Measurements from ENCODE around the gene SLC27A5.
A peak's percentile ranks its signal among the peaks of the same experiment; 100 is the strongest.
"Not testable (repeated sequence)": the region's sequence is repeated elsewhere in the genome, so short reads cannot be mapped to it uniquely, and the experiment has no call there.

SLC27A5 gene

DNA sequence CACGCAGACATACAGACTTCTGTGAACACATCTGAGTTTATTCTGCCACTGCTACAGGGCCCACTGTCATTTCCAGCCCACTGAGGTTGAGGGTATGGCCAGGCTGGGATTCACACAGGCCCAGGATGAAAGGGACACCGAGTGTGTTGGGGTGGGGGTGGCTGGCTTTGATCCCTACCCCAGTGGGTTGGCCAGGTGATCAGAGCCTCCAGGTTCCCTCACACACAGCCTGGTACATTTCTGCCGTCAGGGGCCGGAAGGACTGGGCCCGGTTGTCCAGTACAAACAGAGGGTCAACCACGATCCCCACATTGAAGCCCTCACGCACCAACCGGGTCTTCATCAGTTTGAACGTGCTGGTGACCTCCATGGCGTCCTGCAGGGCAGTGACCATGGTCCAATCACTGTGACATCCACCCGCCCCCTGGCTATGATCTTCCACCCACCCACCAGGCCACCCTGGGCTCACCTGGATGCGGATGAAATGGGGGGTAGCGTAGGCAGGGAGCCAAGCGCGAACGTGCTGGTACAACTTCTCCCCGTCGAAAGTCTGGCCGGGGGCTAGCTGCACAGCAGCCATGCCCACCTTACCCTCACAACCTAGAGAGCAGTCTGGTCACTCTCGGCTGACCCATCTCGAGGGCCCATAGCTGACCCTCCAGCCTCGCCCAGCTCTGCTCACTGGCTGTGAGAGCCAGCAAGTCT lies 13.3 kb downstream of the SLC27A5 start:
- no peak for DNase-seq (ENCODE audit: low read depth in 2 of 2)

GRCh38 chr19:58497634-58498170 lies 14.1 kb downstream of the SLC27A5 start:
- no peak for DNase-seq (ENCODE audit: low read depth in 2 of 2)

GRCh38 chr19:58492265-58492664 lies 19.5 kb downstream of the SLC27A5 start:
- DNase-seq (ENCODE audit: low read depth in 2 of 2) = no peak

GRCh38 chr19:58491393-58491792 lies 20.4 kb downstream of the SLC27A5 start:
- no peak for DNase-seq (ENCODE audit: low read depth in 2 of 2)

- DNase-seq (ENCODE audit: low read depth in 2 of 2) = not testable (repeated sequence)
Observed at GRCh38 chr19:58484349-58484748, 27.4 kb downstream of the SLC27A5 start.

GRCh38 chr19:58483776-58484175 lies 28.0 kb downstream of the SLC27A5 start:
- no peak for DNase-seq (ENCODE audit: low read depth in 2 of 2)

GRCh38 chr19:58482372-58482771 lies 29.4 kb downstream of the SLC27A5 start:
- no peak for DNase-seq (ENCODE audit: low read depth in 2 of 2)

DNA sequence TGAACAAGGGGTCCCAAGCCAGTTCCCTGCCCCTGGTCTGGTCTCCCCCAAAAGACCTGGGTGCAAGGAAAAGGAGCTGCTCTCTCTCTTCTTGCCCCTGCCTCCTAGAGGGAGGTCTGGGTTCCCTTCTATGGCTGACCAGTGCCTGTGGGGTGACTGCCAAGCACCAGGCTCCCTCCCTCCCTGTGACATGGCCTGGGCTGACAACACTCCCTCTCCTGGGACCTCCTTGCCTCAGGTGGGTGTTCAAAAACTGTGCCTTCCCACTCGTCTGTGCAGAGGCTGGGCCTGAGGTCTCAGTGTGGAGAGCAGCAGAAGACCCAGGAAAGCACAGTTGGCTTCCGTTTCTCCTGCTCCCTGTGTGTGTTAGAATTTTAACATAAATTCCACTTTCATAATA lies 31.0 kb downstream of the SLC27A5 start:
- DNase-seq (ENCODE audit: low read depth in 2 of 2) = no peak

DNA sequence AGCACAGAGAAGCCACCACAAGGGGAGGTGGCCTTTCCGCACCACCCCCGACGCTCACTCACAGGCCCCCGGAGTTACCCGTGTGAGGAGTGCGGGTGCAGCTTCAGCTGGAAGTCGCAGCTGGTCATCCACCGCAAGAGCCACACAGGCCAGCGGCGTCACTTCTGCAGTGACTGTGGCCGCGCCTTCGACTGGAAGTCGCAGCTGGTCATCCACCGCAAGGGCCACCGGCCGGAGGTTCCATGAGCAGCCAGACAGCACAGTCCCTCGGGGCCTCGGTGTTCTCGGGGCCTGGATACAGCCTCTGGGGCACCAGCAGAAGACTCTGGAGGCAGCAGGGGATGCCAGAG lies 31.3 kb downstream of the SLC27A5 start:
- DNase-seq (ENCODE audit: low read depth in 2 of 2) = no peak

DNA sequence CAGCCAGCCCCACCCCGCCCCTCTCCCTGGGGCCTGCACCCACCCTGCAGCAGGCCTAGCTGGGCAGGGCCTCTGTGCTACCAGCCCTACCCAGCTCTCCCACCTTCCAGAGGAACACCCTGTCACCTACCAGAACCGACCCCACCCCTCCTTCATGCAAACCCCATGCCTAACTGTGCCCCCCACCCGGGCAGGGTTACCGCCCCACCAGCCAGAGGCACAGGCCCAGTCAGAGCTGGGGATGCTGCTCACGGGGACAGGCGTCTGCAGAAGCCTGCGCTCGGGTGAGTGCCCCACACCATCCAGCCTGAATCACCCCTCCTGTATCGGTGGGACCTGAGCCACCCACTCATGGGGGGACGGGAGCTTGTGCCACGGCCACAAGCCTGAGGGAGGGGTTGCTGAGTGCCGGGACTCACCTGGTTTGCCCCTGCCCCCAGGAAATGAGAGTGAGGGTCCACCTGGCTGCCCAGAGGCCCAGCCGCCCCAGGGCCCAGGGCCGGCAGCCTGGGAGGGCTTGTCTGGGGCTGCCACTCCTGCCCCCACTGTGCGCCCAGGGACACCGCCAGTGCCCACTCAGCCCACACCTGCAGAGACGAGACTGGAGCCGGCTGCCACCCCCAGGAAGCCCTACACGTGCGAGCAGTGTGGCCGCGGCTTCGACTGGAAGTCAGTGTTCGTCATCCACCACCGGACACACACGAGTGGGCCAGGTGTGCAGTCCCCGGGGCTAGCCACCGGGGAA lies 31.9 kb downstream of the SLC27A5 start:
- no peak for DNase-seq (ENCODE audit: low read depth in 2 of 2)

- no peak for DNase-seq (ENCODE audit: low read depth in 2 of 2)
Observed at GRCh38 chr19:58479303-58479702, 32.5 kb downstream of the SLC27A5 start.

DNA sequence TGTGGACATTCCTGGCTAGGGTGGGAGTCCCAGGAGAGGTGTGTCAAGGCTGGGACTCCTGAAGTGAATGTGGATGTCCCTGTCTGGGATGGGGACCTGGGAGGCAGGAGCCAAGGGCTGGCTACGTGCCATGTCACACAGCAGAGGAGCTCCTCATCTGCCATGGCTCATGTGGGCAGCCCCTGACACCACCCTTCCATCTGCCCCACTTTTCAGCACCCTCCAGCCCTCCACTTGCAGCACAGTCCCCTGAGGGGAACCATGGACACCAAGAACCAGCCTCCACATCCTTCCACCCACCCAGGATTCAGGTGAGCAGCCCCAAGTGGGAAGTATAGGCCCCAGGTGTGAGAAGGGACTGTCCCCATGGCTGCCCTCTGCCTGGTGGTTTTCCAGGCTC lies 33.9 kb downstream of the SLC27A5 start:
- DNase-seq (ENCODE audit: low read depth in 2 of 2) = no peak

DNA sequence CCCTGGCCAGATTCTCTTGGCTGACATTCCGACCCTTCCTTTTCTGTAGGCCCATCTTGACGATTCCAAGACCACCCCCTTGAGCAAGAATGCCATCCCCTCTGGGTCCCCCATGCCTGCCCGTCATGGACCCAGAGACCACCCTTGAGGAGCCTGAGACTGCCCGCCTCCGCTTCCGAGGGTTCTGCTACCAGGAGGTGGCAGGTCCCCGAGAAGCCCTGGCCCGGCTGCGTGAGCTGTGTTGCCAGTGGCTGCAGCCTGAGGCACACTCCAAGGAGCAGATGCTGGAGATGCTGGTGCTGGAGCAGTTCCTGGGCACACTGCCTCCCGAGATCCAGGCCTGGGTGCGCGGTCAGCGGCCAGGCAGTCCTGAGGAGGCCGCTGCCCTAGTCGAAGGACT lies 34.7 kb downstream of the SLC27A5 start:
- DNase-seq (ENCODE audit: low read depth in 2 of 2) = no peak

DNA sequence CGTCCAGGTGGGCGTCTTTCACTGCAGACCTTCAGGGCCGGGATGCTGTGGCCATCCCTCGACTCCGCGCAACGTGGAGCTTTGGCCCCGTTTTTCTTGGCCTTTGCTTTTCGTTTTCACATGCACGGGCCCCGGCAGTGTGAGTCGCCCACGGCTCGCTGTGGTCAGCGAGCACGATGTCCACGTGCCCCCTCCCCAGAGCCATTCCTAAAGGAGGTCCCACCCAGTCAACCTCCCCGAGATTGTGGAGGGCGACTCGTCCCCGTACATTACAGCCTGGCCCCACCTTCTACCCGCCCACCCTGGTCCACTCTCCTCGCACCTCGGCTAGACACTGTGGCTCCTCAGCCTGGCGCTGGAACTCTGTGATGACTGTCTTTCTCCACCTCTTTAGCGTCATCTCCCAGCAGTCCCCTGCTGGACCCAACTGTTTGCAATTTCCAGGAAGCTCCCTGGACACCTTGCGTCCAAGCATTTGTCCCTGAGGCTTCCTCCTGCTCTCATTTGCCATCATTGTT lies 35.2 kb downstream of the SLC27A5 start:
- no peak for DNase-seq (ENCODE audit: low read depth in 2 of 2)

GRCh38 chr19:58475714-58476497 lies 35.9 kb downstream of the SLC27A5 start, which contains the start of gene ZNF446:
ZNF446 (plus strand) TSS chr19:58476352; CDS start chr19:58477219, 867 bp downstream.
- peak; percentile 79 to 80 for DNase-seq (ENCODE audit: low read depth in 2 of 2)

- DNase-seq (ENCODE audit: low read depth in 2 of 2) = no peak
Observed at GRCh38 chr19:58474997-58475713, 36.6 kb downstream of the SLC27A5 start.

DNA sequence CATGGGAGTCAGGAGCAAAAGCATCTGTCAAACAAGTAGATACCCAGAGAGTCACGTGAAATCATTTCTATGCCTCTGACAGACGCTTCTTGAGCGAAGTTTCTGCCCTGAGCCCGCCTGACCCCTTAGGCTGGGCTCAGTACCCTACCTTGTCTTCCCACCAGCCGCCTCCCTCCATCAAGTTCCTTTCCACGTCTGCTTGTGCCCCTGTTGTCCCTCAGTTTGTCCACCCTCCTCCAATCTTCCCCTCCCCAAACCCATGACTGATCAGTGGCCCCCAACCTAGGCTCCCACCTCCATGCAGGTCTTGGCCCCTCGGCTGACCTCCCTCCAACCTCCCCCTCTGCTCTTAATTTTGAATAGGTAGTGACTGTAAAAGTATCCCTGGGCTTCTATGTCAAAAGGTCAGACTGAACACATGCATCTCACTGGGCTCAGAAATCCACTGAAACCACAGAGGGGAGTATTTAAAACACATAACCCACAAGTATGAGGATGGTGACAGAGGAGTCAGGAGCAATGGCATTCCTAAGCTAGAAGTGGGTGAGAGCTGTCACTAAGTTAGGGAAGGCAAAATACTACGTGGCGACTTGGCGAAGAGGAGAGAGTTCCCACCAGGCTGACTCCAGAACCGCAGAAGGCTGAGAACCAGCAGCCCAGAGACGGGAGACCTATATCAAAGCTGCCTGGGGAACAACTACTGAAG lies 37.3 kb downstream of the SLC27A5 start:
- DNase-seq (ENCODE audit: low read depth in 2 of 2) = no peak

DNA sequence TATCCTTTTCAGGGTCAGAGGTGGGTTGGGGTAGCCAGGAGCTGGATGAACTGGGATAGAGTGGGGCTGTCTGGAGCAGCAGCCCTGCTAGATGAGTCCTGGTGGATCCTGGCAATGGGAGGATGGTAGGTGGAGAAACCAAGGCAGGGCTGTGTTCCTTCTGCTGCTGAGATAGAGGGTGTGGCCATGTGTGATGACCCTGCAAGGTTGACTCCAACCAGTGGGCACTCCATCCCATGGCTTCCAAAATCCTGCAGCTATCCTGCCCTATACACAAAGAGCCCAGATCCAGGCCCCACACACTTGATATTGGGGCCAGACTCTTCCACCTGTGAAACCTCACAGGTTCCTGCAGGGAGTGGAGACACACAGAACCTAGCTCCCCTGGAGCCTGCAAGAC lies 38.0 kb downstream of the SLC27A5 start:
- DNase-seq (ENCODE audit: low read depth in 2 of 2) = no peak

- DNase-seq (ENCODE audit: low read depth in 2 of 2) = no peak
Observed at GRCh38 chr19:58471736-58472135, 40.1 kb downstream of the SLC27A5 start.

DNA sequence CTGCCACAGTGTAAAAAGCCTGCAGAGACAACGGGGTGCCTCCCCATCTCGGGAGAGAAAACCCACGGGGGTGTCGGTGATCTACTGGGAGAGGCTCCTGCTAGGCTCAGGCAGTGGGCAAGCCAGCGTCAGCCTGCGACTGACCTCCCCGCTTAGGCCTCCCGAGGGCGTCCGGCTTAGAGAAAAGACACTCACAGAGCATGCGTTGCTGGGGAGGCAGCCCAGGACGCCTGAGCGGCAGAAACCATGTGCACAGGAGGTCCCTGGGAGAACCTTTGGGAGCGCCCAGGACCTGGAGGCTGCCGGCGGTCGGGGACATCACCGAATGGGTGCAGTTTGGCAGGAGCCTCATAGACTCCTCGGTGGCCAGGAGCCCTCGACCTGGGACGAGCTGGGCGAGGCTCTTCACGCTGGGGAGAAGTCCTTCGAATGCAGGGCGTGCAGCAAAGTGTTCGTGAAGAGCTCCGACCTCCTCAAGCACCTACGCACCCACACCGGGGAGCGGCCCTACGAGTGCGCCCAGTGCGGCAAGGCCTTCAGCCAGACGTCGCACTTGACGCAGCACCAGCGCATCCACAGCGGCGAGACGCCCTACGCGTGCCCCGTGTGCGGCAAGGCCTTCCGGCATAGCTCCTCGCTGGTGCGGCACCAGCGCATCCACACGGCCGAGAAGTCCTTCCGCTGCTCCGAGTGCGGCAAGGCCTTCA lies 40.8 kb downstream of the SLC27A5 start:
- DNase-seq (ENCODE audit: low read depth in 2 of 2) = not testable (repeated sequence)
